SK-N-SH treated with all-trans-retinoic acid at 6 μM for 48 hours (cell line): ENCODE results near the gene PRORP.

ENCODE experiments used
- ATAC-seq: fragments of 200-7000 bp; cut with Tn5 transposase; 3 replicates; pipeline ENCODE4 v1.9.1; 2020; ENCODE audit warnings: mild to moderate bottlenecking, moderate library complexity
- ARNTL ChIP-seq: fragments of 450-650 bp; formaldehyde crosslinking; IDR thresholded peaks from 2 replicates; pipeline ENCODE4 v1.5.0; 2020; ENCODE audit warnings: low read depth, mild to moderate bottlenecking, moderate library complexity, borderline replicate concordance
- BACH2 ChIP-seq: fragments of 250-450 bp; sonication (Bioruptor Pico); IDR thresholded peaks from 2 replicates; pipeline ENCODE4 v1.9.0; 2021; ENCODE audit warnings: mild to moderate bottlenecking, borderline replicate concordance
- CREB5 ChIP-seq: fragments of 250-450 bp; sonication (Bioruptor Pico); IDR thresholded peaks from 2 replicates; pipeline ENCODE4 v1.5.1; 2020; ENCODE audit warnings: low read depth, mild to moderate bottlenecking, moderate library complexity
- CSDC2 ChIP-seq: fragments of 250-450 bp; sonication (Bioruptor Pico); IDR thresholded peaks from 2 replicates; pipeline ENCODE4 v1.5.0; 2020; ENCODE audit warnings: mild to moderate bottlenecking, moderate library complexity
- ESRRG ChIP-seq: fragments of 250-450 bp; sonication (Bioruptor Pico); IDR thresholded peaks from 2 replicates; pipeline ENCODE4 v1.6.1; 2021; ENCODE audit warnings: mild to moderate bottlenecking
- ISL1 ChIP-seq: fragments of 250-450 bp; sonication (Bioruptor Pico); IDR thresholded peaks from 2 replicates; pipeline ENCODE4 v2.1.2; 2022; ENCODE audit warnings: mild to moderate bottlenecking, moderate library complexity
- OSR1 ChIP-seq: fragments of 250-450 bp; sonication (Bioruptor Pico); IDR thresholded peaks from 2 replicates; pipeline ENCODE4 v1.8.0; 2022; ENCODE audit warnings: moderate library complexity, mild to moderate bottlenecking, inconsistent platforms
- PATZ1 ChIP-seq: fragments of 250-450 bp; sonication (Bioruptor Pico); IDR thresholded peaks from 2 replicates; pipeline ENCODE4 v1.8.0; 2020; ENCODE audit warnings: mild to moderate bottlenecking, moderate library complexity, borderline replicate concordance
- POU6F1 ChIP-seq: fragments of 250-450 bp; sonication (Bioruptor Pico); IDR thresholded peaks from 2 replicates; pipeline ENCODE4 v1.8.0; 2021; ENCODE audit warnings: low read depth, mild to moderate bottlenecking, moderate library complexity, borderline replicate concordance
- PPARA ChIP-seq: fragments of 250-450 bp; sonication (Bioruptor Pico); IDR thresholded peaks from 2 replicates; pipeline ENCODE4 v1.5.0; 2020; ENCODE audit warnings: mild to moderate bottlenecking, borderline replicate concordance
- RARB ChIP-seq: fragments of 250-450 bp; sonication (Bioruptor Pico); IDR thresholded peaks from 2 replicates; pipeline ENCODE4 v1.8.0; 2021; ENCODE audit warnings: mild to moderate bottlenecking, moderate library complexity
- TCF4 ChIP-seq: fragments of 250-450 bp; sonication (Bioruptor Pico); IDR thresholded peaks from 2 replicates; pipeline ENCODE4 v1.8.0; 2021; ENCODE audit warnings: mild to moderate bottlenecking, moderate library complexity, borderline replicate concordance
- TOX ChIP-seq: fragments of 250-450 bp; sonication (Bioruptor Pico); IDR thresholded peaks from 2 replicates; pipeline ENCODE4 v1.8.0; 2021; ENCODE audit warnings: mild to moderate bottlenecking, moderate library complexity, borderline replicate concordance
- TSHZ2 ChIP-seq: fragments of 250-450 bp; sonication (Bioruptor Pico); IDR thresholded peaks from 2 replicates; pipeline ENCODE4 v1.5.0; 2020; ENCODE audit warnings: mild to moderate bottlenecking, moderate library complexity
- ZC3H10 ChIP-seq: fragments of 250-450 bp; sonication (Bioruptor Pico); IDR thresholded peaks from 2 replicates; pipeline ENCODE4 v1.5.1; 2021; ENCODE audit warnings: mild to moderate bottlenecking, moderate library complexity
- ZFP3 ChIP-seq: fragments of 250-450 bp; sonication (Bioruptor Pico); IDR thresholded peaks from 2 replicates; pipeline ENCODE4 v1.5.0; 2020; ENCODE audit warnings: mild to moderate bottlenecking, moderate library complexity
- ZFP30 ChIP-seq: fragments of 450-650 bp; formaldehyde crosslinking; IDR thresholded peaks from 2 replicates; pipeline ENCODE4 v1.5.0; 2022; ENCODE audit warnings: mild to moderate bottlenecking, moderate library complexity
- ZNF565 ChIP-seq: fragments of 450-650 bp; formaldehyde crosslinking; conservative IDR thresholded peaks from 2 replicates; pipeline ENCODE4 v1.5.0; 2020; ENCODE audit warnings: low read depth, mild to moderate bottlenecking, moderate library complexity
- ZNF70 ChIP-seq: fragments of 450-650 bp; formaldehyde crosslinking; IDR thresholded peaks from 2 replicates; pipeline ENCODE4 v1.5.0; 2020; ENCODE audit warnings: mild to moderate bottlenecking, moderate library complexity
- ZNF8 ChIP-seq: fragments of 450-650 bp; formaldehyde crosslinking; IDR thresholded peaks from 2 replicates; pipeline ENCODE4 v1.5.0; 2020; ENCODE audit warnings: mild to moderate bottlenecking, moderate library complexity

Gene PRORP

GRCh38 chr14:35079742-35080141 lies 42.6 kb upstream of the PRORP start:
- ATAC-seq = no peak
- TF ChIP-seq ZFP30 (CRISPR knock-in tag) (no peak), ISL1 (CRISPR knock-in tag) (no peak), ZC3H10 (CRISPR knock-in tag) (no peak), CSDC2 (no peak), RARB (CRISPR knock-in tag) (no peak), ZNF565 (CRISPR knock-in tag) (no peak), PATZ1 (CRISPR knock-in tag) (no peak), PPARA (CRISPR knock-in tag) (no peak), BACH2 (no peak), POU6F1 (no peak), ZNF8 (CRISPR knock-in tag) (no peak), OSR1 (CRISPR knock-in tag) (no peak), ZFP3 (CRISPR knock-in tag) (no peak), CREB5 (CRISPR knock-in tag) (no peak), ESRRG (CRISPR knock-in tag) (no peak)

- TF ChIP-seq ZFP30 (CRISPR knock-in tag) = no peak
- TF ChIP-seq ARNTL (CRISPR knock-in tag) = no peak
- no peak for TF ChIP-seq ZNF70 (CRISPR knock-in tag)
- TF ChIP-seq RARB (CRISPR knock-in tag) = no peak
- TF ChIP-seq TSHZ2 (CRISPR knock-in tag) = no peak
- no peak for TF ChIP-seq POU6F1
- no peak for TF ChIP-seq TOX (CRISPR knock-in tag)
- TF ChIP-seq OSR1 (CRISPR knock-in tag) = no peak
- no peak for TF ChIP-seq CSDC2
- TF ChIP-seq TCF4 (CRISPR knock-in tag) = no peak
- no peak for TF ChIP-seq ESRRG (CRISPR knock-in tag)
- TF ChIP-seq, all 23 proteins: peak for 0
- no peak for ATAC-seq
Observed at GRCh38 chr14:35083530-35084150, 38.7 kb upstream of the PRORP start.

- ATAC-seq = no peak
- TF ChIP-seq POU6F1 (no peak), RARB (CRISPR knock-in tag) (no peak), PPARA (CRISPR knock-in tag) (no peak)
Observed at GRCh38 chr14:35085441-35085840, 36.9 kb upstream of the PRORP start.
